Measurements from ENCODE around the gene TSPAN31.

The TSPAN31 gene

DNA sequence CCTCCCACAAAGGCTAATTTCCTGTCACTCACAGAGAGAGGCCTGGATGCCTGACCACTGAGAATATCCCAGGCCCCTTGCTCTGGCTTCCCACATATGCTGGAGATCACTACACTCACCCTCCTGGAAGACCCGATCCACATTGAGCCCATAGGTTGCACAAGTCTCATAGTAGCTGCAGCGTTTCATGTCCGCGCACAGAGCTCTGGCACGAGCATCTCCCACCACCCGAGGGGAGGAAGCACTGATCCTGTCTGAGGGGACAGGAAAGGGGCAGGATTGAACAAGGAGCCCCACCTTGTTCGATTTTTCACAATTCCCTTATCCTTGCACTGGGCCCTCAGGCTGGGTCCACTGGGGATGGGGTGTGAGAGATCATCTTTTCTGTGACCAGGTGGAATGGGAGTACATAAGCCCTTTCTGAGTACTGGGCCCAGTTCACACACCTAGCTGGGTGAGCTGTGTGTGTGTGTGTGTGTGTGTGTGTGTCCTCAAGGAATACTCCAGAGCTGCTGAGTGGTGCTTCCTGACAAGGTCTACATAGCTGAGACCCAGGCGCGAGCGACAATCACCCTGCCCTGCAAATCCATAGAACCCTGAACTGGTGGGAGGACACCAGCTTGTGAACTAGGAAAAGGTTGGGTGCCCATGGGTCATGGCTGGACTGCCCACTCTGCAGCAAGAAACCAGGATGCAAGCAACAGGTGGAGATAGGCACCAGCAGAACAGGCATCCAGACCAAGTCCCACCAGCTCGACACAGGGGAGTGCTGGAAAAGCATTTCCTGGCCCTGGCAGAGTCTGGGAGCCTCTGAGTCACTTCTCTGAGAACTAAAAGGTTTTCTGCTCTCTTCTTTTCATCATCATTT is 11.9 kb upstream of the TSPAN31 start:
- Histone ChIP-seq H3K27me3 (ENCODE audit: insufficient read depth, poor library complexity, severe bottlenecking) (peaks cover 30% of the 10 kb centered on the region), H3K4me3 (ENCODE audit: severe bottlenecking) (no peak overlapping the region), H3K27ac (ENCODE audit: poor library complexity, severe bottlenecking) (no peak overlapping the region), H3K36me3 (ENCODE audit: low read depth) (no peaks in the 10 kb centered on the region), H3K4me1 (ENCODE audit: insufficient read depth, poor library complexity, severe bottlenecking) (no peaks in the 10 kb centered on the region), H3K9me3 (ENCODE audit: severe bottlenecking) (no peaks in the 10 kb centered on the region)
- ATAC-seq (ENCODE audit: low read depth) (no peak), DNase-seq (ENCODE audit: low spot score) (no peak)
- TF ChIP-seq, protein P1, sequence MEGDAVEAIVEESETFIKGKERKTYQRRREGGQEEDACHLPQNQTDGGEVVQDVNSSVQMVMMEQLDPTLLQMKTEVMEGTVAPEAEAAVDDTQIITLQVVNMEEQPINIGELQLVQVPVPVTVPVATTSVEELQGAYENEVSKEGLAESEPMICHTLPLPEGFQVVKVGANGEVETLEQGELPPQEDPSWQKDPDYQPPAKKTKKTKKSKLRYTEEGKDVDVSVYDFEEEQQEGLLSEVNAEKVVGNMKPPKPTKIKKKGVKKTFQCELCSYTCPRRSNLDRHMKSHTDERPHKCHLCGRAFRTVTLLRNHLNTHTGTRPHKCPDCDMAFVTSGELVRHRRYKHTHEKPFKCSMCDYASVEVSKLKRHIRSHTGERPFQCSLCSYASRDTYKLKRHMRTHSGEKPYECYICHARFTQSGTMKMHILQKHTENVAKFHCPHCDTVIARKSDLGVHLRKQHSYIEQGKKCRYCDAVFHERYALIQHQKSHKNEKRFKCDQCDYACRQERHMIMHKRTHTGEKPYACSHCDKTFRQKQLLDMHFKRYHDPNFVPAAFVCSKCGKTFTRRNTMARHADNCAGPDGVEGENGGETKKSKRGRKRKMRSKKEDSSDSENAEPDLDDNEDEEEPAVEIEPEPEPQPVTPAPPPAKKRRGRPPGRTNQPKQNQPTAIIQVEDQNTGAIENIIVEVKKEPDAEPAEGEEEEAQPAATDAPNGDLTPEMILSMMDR (IDR thresholded peaks at IDR 0.05; ENCODE audit: poor library complexity, severe bottlenecking) = no peak

DNA sequence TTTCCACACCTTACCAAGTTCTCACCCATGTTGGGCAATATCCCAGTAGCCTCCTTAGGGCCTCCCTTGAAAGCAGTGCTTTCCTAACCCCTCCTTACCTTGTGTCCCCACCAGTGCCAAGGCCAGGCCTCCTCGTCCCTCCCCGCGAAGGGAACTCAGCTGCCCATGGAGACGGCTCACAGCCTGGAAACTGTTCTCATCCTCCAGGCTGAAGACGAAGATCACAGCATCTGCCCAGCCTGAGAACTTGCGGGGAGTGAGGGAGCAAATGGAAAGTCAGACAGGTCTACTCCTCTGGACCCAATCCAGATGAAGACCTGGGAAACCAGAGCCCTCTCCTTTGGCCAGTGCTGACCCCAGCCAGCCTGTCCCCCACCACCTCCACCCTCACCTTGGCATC is 10.9 kb upstream of the TSPAN31 start:
- H3K36me3 ChIP-seq (ENCODE audit: low read depth) = no peaks in the 10 kb centered on the region
- TF ChIP-seq, protein P1 (IDR thresholded peaks at IDR 0.05; ENCODE audit: poor library complexity, severe bottlenecking) = no peak
- H3K4me3 ChIP-seq (ENCODE audit: severe bottlenecking) = no peak overlapping the region
- no peaks in the 10 kb centered on the region for H3K9me3 ChIP-seq (ENCODE audit: severe bottlenecking)
- H3K27ac ChIP-seq (ENCODE audit: poor library complexity, severe bottlenecking) = no peak overlapping the region
- ATAC-seq (ENCODE audit: low read depth) (no peak), DNase-seq (ENCODE audit: low spot score) (no peak)
- H3K4me1 ChIP-seq (ENCODE audit: insufficient read depth, poor library complexity, severe bottlenecking) = no peaks in the 10 kb centered on the region
- H3K27me3 ChIP-seq (ENCODE audit: insufficient read depth, poor library complexity, severe bottlenecking) = peaks cover 37% of the 10 kb centered on the region

DNA sequence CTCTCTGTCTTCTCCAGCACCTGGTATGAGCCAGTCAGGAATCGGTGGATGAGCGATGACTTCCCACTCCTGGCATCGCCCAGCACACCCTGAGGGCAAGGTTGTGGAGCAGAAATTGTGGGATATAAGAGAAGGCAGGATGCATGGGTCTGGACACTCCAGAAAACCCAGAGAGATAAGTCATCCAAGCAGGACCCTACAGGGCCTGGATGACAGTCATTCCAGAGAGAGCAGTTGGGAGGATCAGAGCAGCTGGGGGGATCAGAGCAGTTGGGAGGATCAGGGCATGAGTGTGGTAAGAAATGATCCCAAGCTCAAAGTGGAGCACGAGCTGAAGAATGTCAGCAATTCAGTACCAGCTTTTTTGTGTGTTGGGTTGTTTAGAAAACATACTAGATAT is 10.2 kb upstream of the TSPAN31 start:
- Histone ChIP-seq H3K4me1 (ENCODE audit: insufficient read depth, poor library complexity, severe bottlenecking) (no peaks in the 10 kb centered on the region), H3K27me3 (ENCODE audit: insufficient read depth, poor library complexity, severe bottlenecking) (peaks cover 43% of the 10 kb centered on the region), H3K9me3 (ENCODE audit: severe bottlenecking) (no peaks in the 10 kb centered on the region), H3K4me3 (ENCODE audit: severe bottlenecking) (no peak overlapping the region), H3K27ac (ENCODE audit: poor library complexity, severe bottlenecking) (no peak overlapping the region), H3K36me3 (ENCODE audit: low read depth) (no peaks in the 10 kb centered on the region)
- ATAC-seq (ENCODE audit: low read depth) (no peak), DNase-seq (ENCODE audit: low spot score) (no peak)
- TF ChIP-seq, protein P1 (IDR thresholded peaks at IDR 0.05; ENCODE audit: poor library complexity, severe bottlenecking) = no peak

DNA sequence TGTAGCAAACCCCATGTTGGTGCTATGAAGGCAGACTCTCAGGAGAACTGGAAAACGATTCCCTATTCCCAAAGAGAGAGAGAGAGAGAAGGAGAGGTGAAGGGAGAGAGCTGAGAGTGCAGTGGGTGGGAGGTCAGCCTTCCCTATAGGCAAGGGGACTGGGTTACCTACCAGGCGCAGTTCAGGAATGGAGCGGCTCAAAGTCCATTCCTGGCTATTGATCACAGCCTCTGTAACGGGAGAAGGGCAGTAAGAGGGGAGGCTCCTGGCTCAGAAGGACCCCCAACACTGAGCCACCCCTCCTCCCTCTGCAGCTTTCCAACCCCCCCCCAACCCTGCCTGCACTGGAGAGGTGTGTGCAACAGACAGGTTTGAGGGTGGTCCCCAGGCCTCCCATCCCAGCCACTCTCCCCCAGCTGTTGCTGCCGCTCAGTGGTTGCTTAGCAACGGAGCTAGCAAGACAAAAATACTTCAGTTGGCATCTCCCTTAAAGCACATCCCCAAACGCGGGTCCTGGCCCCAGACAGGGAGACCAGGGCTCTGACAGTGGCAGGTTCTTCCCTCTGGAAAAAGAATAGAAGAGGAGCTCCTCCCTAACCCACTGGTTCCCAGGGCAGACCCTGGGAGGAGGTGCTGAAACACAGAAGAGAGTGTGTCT is 9.5 kb upstream of the TSPAN31 start:
- ATAC-seq (ENCODE audit: low read depth) (no peak), DNase-seq (ENCODE audit: low spot score) (no peak)
- Histone ChIP-seq H3K27ac (ENCODE audit: poor library complexity, severe bottlenecking) (no peak overlapping the region), H3K9me3 (ENCODE audit: severe bottlenecking) (no peaks in the 10 kb centered on the region), H3K36me3 (ENCODE audit: low read depth) (no peaks in the 10 kb centered on the region), H3K4me1 (ENCODE audit: insufficient read depth, poor library complexity, severe bottlenecking) (no peaks in the 10 kb centered on the region), H3K4me3 (ENCODE audit: severe bottlenecking) (no peak overlapping the region), H3K27me3 (ENCODE audit: insufficient read depth, poor library complexity, severe bottlenecking) (peaks cover 51% of the 10 kb centered on the region)
- TF ChIP-seq, protein P1 (IDR thresholded peaks at IDR 0.05; ENCODE audit: poor library complexity, severe bottlenecking) = no peak

All from RWPE2 (cell line).